Muscle of leg (tissue), 11 donors: ENCODE results near the gene ISLR2. TPM values are rescaled to one million over a fixed set of nuclear protein-coding genes. Genes with fewer than 3 reads are reported as not detected.

Experiments used
- DNase-seq: peaks from one replicate; pipeline ENCODE4 v3.0.0; 2013
- H3K27ac ChIP-seq: one replicate; pipeline ENCODE4 v1.5.1; 2013; ENCODE audit warnings: mild to moderate bottlenecking, low read length, control low read depth
- H3K27me3 ChIP-seq: one replicate; pipeline ENCODE4 v1.6.1; 2013; ENCODE audit warnings: low read length; ENCODE audit not compliant: control insufficient read depth, insufficient read depth
- H3K36me3 ChIP-seq: one replicate; pipeline ENCODE4 v1.6.1; 2013; ENCODE audit warnings: low read length; ENCODE audit not compliant: control insufficient read depth, insufficient read depth
- H3K4me1 ChIP-seq: one replicate; pipeline ENCODE4 v1.6.1; 2013; ENCODE audit warnings: low read length; ENCODE audit not compliant: control insufficient read depth, insufficient read depth
- H3K4me3 ChIP-seq: one replicate; pipeline ENCODE4 v1.5.1; 2013; ENCODE audit warnings: low read length, control low read depth
- H3K9me3 ChIP-seq: replicated peaks from 2 replicates; pipeline ENCODE4 v1.6.1; 2013; ENCODE audit warnings: low read depth, low read length; ENCODE audit not compliant: control insufficient read depth
- WGBS: methylation state at CpG from one replicate; pipeline ENCODE4 v1.1.5; 2013; ENCODE audit warnings: missing lambda C conversion rate; ENCODE audit not compliant: insufficient coverage; 5-methylcytosine and 5-hydroxymethylcytosine counted together
- polyA plus RNA-seq, 8 donors: library from polyadenylated mRNA; unstranded; fragments of 120-200 nt; gene quantifications; one replicate each; pipeline versions ENCODE4 v1.2.1 to v1.2.3, GENCODE V29; 2013; ENCODE audit warnings: inconsistent platforms in 1 of 8, low replicate concordance in 1 of 8; ENCODE audit not compliant: insufficient read length in 8 of 8, insufficient read depth in 1 of 8
- total RNA-seq: library from RNA; stranded (reverse); fragments of 120-200 nt; gene quantifications from one replicate; pipeline ENCODE4 v1.2.4, GENCODE V29; 2013

The ISLR2 gene
- total and polyA plus RNA-seq, 9 donors: 1.4 to 5.8 (median 3.7) TPM

DNA sequence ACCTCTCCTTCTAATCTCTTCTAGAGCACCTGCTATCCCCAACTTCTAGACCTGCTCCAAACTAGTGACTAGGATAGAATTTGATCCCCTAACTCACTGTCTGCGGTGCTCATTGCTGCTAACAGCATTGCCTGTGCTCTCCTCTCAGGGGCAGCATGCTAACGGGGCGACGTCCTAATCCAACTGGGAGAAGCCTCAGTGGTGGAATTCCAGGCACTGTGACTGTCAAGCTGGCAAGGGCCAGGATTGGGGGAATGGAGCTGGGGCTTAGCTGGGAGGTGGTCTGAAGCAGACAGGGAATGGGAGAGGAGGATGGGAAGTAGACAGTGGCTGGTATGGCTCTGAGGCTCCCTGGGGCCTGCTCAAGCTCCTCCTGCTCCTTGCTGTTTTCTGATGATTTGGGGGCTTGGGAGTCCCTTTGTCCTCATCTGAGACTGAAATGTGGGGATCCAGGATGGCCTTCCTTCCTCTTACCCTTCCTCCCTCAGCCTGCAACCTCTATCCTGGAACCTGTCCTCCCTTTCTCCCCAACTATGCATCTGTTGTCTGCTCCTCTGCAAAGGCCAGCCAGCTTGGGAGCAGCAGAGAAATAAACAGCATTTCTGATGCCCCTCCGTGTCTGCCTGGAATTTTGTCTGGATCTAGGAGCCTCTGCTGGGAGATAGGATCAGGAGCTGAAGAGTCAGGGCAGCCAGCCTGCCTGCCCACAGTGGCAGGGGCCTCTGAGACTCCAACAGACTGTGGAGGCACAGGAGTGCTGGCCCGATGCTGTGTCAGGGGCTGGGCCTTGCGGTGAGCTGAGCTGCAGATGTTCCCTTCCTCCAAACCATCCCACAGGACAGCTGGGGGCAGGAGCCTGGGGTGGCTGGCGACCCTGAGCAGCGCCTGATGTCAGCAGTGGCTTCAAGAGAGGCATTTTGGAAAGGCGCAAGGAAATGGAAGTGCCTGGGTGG is 46.2 kb downstream of the ISLR2 start:
- H3K27ac ChIP-seq: peak overlapping the region; percentile 42
- peak overlapping the region; percentile 44 for H3K4me3 ChIP-seq
- H3K27me3 ChIP-seq: no peaks in the 10 kb centered on the region
- peaks cover 91% of the 10 kb centered on the region for H3K4me1 ChIP-seq
- 36% methylated on average over 8 of the region's 10 CpGs for WGBS
- no peaks in the 10 kb centered on the region for H3K9me3 ChIP-seq
- DNase-seq: peak; percentile 14
- peaks cover 4% of the 10 kb centered on the region for H3K36me3 ChIP-seq

DNA sequence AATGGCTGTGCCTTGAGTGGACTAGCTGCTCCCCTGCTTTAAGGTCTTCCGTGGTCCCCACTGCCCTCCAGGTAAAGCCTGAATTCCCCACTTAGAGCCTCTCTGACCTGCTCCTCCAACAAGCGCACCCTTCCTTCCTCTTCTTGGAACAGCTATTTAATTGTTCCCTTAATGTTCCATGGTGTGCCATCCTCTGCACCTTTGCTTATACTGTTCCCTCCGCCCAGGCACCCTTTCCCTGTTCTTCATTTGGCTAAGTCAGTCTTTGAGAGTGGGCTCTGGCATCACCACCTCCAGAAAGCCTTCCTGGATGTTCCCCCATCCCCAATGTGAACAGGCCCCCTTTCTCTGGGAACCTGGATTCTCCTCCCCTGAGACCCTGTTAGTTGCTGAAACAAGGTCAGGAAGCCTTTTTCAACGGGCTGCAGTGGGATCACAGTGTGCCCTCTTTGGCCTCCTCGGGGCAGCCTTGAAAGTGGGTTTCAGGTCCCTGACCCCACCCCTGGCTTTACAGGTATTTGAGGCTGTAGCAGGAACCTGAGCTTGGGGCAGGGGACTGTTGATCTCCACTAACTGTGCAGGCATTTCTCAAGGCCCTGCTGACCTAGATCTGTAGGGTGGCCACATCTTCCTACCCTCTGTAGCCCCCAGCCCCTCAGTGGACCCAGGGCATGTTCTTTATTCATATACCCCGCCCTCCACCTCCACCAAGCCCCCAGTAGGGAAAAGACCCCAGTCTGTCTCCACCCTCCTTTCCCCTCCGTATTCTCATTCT is 48.1 kb downstream of the ISLR2 start:
- Histone ChIP-seq H3K36me3 (peaks cover 4% of the 10 kb centered on the region), H3K4me1 (peaks cover 75% of the 10 kb centered on the region), H3K9me3 (no peaks in the 10 kb centered on the region), H3K27ac (peak overlapping the region; percentile 55), H3K27me3 (no peaks in the 10 kb centered on the region), H3K4me3 (no peak overlapping the region)
- no peak for DNase-seq
- 60% methylated on average over 6 of the region's 7 CpGs for WGBS

DNA sequence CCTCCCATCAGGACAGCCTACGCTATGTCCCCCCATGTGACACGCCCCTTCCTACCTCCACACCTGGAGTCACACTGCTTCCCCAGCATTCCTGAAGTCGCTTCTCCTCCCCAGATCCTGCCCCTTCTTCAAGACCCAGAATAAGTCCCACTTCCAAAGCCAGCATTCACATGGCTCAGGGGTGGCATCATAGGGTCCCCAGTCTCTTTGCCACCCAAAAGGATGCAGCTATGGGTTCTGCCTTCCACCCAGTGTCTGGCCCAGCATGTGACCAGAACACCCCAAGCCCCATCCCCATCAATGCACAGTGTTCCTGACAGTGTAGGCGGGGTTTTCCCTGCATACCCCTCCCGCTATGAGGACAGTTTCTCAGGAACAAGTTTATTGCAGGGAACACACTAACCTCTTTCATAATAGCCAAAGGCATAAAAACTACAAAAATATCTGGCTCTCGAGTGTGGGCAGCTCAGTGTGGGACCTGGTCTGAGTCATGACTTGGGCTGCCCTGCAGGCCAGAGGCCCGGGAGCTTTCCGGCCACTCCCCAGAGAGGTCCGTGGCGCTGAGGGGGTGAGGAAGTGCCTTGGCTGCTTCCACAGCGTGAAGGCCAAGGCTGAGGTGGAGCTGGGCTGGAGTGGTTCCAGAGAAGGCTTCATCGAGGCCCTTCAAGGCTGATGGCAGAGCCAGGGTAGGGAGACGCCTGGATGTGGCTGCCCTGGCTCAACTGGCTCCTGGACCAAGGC is 48.9 kb downstream of the ISLR2 start:
- Histone ChIP-seq H3K4me1 (peaks cover 67% of the 10 kb centered on the region), H3K4me3 (no peak overlapping the region)
- 23% methylated on average over 13 of the region's 13 CpGs for WGBS

DNA sequence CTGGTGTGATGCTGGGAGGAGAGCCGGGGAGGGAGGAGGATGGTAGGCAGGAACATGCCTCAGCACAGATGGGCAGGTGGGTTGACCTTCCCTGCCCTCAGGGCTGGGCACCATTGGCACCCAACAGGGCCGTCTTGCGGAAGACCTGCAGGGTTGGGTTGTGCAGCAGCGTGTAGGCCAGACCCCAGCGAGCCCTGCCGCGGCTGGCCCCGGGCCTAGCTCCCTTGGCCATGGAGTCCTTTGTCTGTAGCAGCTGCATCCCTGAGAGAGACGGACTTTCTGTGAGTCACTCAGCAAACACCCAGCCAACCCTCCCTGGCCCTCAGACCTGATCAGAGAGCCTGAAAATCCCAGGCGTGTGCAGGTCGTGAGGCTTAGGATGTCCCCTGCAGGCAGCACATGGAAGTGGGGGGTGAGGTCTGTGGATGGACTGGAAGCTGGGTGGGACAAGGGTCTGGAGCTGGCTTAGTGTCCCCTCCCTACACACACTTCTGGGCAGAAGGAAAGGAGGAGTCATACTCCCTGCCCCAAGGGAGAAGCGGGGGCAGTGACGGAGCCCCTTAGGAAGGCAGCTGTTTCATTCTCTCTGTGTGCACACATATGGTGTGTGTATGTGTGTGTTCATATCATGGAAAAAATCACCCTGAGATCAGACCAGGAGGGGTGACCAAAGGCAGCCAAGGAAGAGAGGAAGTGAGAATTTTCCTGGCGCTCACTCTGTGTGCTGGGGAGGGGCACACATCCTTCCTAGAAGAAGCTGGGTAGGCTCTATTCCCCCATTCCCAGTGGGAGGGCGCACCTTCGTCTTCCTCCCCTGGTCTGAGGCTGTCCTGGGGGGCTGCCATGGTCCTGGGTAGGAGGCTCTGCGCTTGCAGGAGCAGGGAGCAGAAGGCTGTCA is 49.8 kb downstream of the ISLR2 start:
- Histone ChIP-seq H3K27me3 (no peaks in the 10 kb centered on the region), H3K9me3 (no peaks in the 10 kb centered on the region), H3K4me3 (no peak overlapping the region), H3K27ac (peak overlapping the region; percentile 77), H3K4me1 (peaks cover 59% of the 10 kb centered on the region), H3K36me3 (peaks cover 4% of the 10 kb centered on the region)
- peak; percentile 96 for DNase-seq
- 28% methylated on average over 8 of the region's 17 CpGs for WGBS

More for the DNA sequence above, 48.9 kb downstream of the ISLR2 start:
- peak; percentile 68 for DNase-seq
- no peaks in the 10 kb centered on the region for H3K9me3 ChIP-seq
- H3K27me3 ChIP-seq: no peaks in the 10 kb centered on the region
- H3K27ac ChIP-seq: peak overlapping the region; percentile 77
- H3K36me3 ChIP-seq: peaks cover 4% of the 10 kb centered on the region

DNA sequence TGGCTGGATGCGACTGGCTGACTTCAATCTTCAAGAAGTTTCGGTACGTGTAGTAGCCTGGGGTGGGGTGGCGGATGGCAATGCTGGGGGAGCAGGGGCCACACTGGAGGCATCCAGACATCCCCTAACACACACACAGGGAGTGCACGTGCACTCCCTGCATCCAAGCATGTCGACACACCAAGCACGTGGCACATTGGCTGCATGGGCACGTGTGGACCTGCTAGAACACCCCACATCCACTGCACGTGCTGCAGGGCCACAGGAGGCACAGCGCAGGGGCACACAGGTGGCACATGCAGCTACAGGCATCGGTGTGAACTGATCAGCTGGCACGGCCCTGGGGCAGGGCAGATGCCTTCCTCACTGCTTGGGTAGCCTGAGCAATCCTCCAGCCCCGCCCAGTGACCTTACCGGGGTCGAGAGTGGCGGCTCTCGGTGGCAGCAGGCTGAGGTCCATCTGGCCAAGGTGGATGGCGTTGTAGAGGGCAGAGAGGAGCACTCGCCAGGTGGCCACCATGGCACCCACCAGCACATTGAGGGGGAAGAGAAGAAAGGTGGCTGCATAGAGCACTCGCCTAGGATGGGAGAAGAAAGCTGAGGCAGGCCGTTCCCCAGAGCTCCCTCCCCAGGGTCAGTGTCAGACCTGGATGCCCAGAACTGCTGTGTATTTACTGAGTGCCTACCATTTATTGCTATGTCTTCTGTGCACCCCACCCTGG is 50.7 kb downstream of the ISLR2 start:
- Histone ChIP-seq H3K4me3 (no peak overlapping the region), H3K9me3 (no peaks in the 10 kb centered on the region), H3K36me3 (no peaks in the 10 kb centered on the region), H3K4me1 (peaks cover 51% of the 10 kb centered on the region), H3K27me3 (no peaks in the 10 kb centered on the region), H3K27ac (peak overlapping the region; percentile 77)
- no peak for DNase-seq
- 87% methylated on average over 12 of the region's 21 CpGs for WGBS

DNA sequence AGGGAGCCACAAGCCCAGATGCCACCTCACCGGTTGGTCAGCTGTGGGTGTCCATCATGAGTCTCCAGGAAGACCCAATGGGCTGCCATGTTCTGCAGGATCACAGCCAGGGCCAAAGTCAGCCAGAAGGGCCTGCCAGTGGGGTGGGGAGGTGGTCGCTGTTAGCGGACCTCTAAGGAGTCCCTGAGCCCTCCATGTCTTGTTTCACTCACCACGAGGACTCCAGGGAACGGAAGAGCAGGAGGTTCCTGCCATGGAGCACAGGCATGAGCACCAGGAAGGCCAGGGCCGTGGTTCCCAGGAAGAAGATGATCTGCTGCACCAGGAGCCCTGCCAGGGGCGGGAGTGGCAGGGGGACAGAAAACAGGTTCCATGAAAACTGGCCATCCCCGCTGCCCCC is 51.7 kb downstream of the ISLR2 start:
- WGBS: 95% methylated on average over 5 of the region's 8 CpGs
- DNase-seq: no peak
- H3K9me3 ChIP-seq: no peaks in the 10 kb centered on the region
- H3K36me3 ChIP-seq: no peaks in the 10 kb centered on the region
- H3K4me1 ChIP-seq: peaks cover 40% of the 10 kb centered on the region
- no peak overlapping the region for H3K27ac ChIP-seq
- H3K4me3 ChIP-seq: no peak overlapping the region
- no peaks in the 10 kb centered on the region for H3K27me3 ChIP-seq

DNA sequence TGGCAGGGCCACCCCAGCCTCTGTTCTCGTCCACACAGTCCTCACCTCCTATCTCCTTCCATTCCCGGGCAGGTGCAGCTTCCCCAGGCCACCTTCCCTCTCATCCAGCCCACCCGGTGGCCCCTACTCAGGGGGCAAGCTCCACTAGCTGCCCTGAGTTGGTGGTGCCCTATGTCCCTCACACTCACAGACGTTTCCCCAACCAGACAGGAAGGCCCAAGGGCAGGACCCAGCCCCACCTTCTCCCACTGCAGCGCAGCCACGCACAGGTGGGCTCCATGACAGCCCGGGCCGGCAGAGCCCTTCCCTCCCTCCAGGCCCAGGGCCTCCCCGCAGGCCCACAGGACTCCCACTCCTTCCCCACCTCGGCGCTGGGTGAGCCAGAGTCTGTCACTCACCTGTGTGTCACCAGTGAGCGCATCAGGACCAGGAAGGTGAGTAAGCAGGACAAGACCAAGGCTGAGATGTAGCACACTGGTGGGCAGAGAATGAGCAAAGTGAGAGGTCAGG is 54.3 kb downstream of the ISLR2 start:
- Histone ChIP-seq H3K27me3 (no peaks in the 10 kb centered on the region), H3K27ac (no peak overlapping the region), H3K4me3 (no peak overlapping the region), H3K36me3 (no peaks in the 10 kb centered on the region), H3K4me1 (peaks cover 15% of the 10 kb centered on the region), H3K9me3 (no peaks in the 10 kb centered on the region)
- 70% methylated on average over 9 of the region's 12 CpGs for WGBS
- no peak for DNase-seq

DNA sequence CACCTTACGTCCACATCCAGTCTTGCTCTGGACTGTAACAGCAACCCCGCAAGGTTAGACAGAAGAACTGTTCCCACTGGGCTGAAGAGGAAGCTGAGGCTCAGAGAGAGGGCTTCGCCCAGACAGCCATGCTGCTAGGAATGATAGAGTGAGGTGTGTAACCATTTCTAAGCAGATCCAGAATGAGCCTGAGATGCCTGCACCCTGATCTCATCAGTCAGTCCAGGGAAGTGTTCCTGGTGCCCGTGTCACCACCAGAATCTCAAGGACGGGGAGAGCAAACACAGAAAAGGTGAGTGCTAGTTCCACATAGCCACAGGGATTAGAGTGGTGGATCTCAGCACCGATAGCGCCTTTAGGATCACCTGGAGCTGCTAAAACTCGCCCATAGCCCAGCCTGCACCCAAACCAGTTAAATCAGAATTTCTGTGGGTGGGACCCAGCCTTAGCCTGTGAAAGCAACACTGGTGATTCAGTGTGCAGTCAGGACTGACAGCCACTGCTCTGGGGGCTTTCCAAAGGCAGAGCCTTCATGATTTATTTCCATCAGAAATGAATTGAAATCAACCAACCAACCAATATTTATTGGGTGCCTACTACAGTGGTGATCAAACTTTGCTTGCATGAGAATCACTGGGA is 55.4 kb downstream of the ISLR2 start:
- no peaks in the 10 kb centered on the region for H3K27me3 ChIP-seq
- WGBS: 76% methylated on average over 6 of the region's 8 CpGs
- H3K27ac ChIP-seq: no peak overlapping the region
- H3K4me3 ChIP-seq: no peak overlapping the region
- no peaks in the 10 kb centered on the region for H3K36me3 ChIP-seq
- H3K4me1 ChIP-seq: peaks cover 3% of the 10 kb centered on the region
- H3K9me3 ChIP-seq: no peaks in the 10 kb centered on the region
- no peak for DNase-seq
